WTC11 (cell line): ENCODE results near the gene SLC4A9. TPM values are rescaled to one million over a fixed set of nuclear protein-coding genes. Genes with fewer than 3 reads are reported as not detected.

Source experiments
- ATAC-seq: fragments of 200-7000 bp; cut with Tn5 transposase; 2 replicates; pipeline ENCODE4 v1.10.0; 2021; ENCODE audit warnings: mild to moderate bottlenecking, moderate library complexity
- CTCF ChIA-PET: fragments of 300-600 bp; sonication (Branson Sonifier 250); formaldehyde crosslinking; loops from one replicate; lab custom pipeline; 2021; ENCODE audit warnings: antibody characterized with exemption; lab: Charles Lee
- POLR2A ChIA-PET: fragments of 350-600 bp; sonication (Branson Sonifier 250); formaldehyde crosslinking; loops from one replicate; lab custom pipeline; 2021; ENCODE audit warnings: antibody characterized with exemption; lab: Charles Lee
- DNase-seq: peaks from one replicate; pipeline ENCODE4 v3.0.0; 2021; ENCODE audit warnings: low spot score
- H3K27ac Mint-ChIP-seq: 2 replicates; pipeline ENCODE4 v1.8.0; 2021; ENCODE audit warnings: mixed read lengths
- H3K27me3 Mint-ChIP-seq: 2 replicates; pipeline ENCODE4 v1.8.0; 2021; ENCODE audit warnings: low read depth, mild to moderate bottlenecking, moderate library complexity, mixed read lengths
- H3K36me3 Mint-ChIP-seq: 2 replicates; pipeline ENCODE4 v1.8.0; 2021; ENCODE audit warnings: mixed read lengths
- H3K4me1 Mint-ChIP-seq: 2 replicates; pipeline ENCODE4 v1.8.0; 2022; ENCODE audit warnings: mixed read lengths
- H3K4me3 Mint-ChIP-seq: 2 replicates; pipeline ENCODE4 v1.8.0; 2021; ENCODE audit warnings: mild to moderate bottlenecking, moderate library complexity, mixed read lengths
- H3K9me3 Mint-ChIP-seq: 2 replicates; pipeline ENCODE4 v1.8.0; 2021; ENCODE audit warnings: mixed read lengths
- ATF1 ChIP-seq: sonication (generic); formaldehyde crosslinking; IDR thresholded peaks from 2 replicates; pipeline ENCODE4 v1.8.1; 2023; ENCODE audit warnings: mild to moderate bottlenecking, moderate library complexity, missing genetic modification reagents
- CREB1 ChIP-seq: sonication (generic); formaldehyde crosslinking; IDR thresholded peaks from 2 replicates; pipeline ENCODE4 v1.8.0; 2023; ENCODE audit warnings: mild to moderate bottlenecking, missing genetic modification reagents
- E2F1 ChIP-seq: sonication (generic); formaldehyde crosslinking; IDR thresholded peaks from 2 replicates; pipeline ENCODE4 v1.8.0; 2022; ENCODE audit warnings: mild to moderate bottlenecking, missing genetic modification reagents
- MLX ChIP-seq: sonication (generic); formaldehyde crosslinking; IDR thresholded peaks from 2 replicates; pipeline ENCODE4 v1.8.1; 2023; ENCODE audit warnings: mild to moderate bottlenecking, missing genetic modification reagents, moderate library complexity
- MXD4 ChIP-seq: fragments of 250-450 bp; sonication (Bioruptor Pico); IDR thresholded peaks from 2 replicates; pipeline ENCODE4 v1.8.0; 2021; ENCODE audit warnings: mild to moderate bottlenecking, moderate library complexity, borderline replicate concordance
- SMAD3 ChIP-seq: sonication (generic); formaldehyde crosslinking; IDR thresholded peaks from 2 replicates; pipeline ENCODE4 v1.8.0; 2022; ENCODE audit warnings: missing genetic modification reagents, mild to moderate bottlenecking, borderline replicate concordance
- SOX15 ChIP-seq: fragments of 250-450 bp; sonication (Bioruptor Pico); IDR thresholded peaks from 2 replicates; pipeline ENCODE4 v1.9.0; 2021; ENCODE audit warnings: mild to moderate bottlenecking
- TCF7 ChIP-seq: sonication (generic); formaldehyde crosslinking; IDR thresholded peaks from 2 replicates; pipeline ENCODE4 v1.8.0; 2022; ENCODE audit warnings: mild to moderate bottlenecking, low read depth, missing genetic modification reagents, moderate library complexity
- ZNF121 ChIP-seq: sonication (generic); formaldehyde crosslinking; IDR thresholded peaks from 2 replicates; pipeline ENCODE4 v1.8.0; 2023; ENCODE audit warnings: missing genetic modification reagents
- ZNF416 ChIP-seq: fragments of 250-450 bp; sonication (Bioruptor Pico); IDR thresholded peaks from 2 replicates; pipeline ENCODE4 v1.9.0; 2021; ENCODE audit warnings: mild to moderate bottlenecking, inconsistent platforms
- total RNA-seq: library from RNA; stranded (reverse); gene quantifications from 3 replicates; pipeline ENCODE4 v1.2.3, GENCODE V29; 2021
- TF ChIP-seq, protein P1 (sequence below): fragments of 250-450 bp; sonication (Bioruptor Pico); IDR thresholded peaks from 2 replicates; pipeline ENCODE4 v1.9.0; 2021; ENCODE audit warnings: mild to moderate bottlenecking, borderline replicate concordance
- TF ChIP-seq, protein P2 (sequence below): sonication (generic); formaldehyde crosslinking; IDR thresholded peaks from 2 replicates; pipeline ENCODE4 v1.8.0; 2023; ENCODE audit warnings: missing genetic modification reagents, mild to moderate bottlenecking, borderline replicate concordance

The SLC4A9 gene
- total RNA-seq, 1 experiment from 2014 or later: 0.37 TPM

DNA sequence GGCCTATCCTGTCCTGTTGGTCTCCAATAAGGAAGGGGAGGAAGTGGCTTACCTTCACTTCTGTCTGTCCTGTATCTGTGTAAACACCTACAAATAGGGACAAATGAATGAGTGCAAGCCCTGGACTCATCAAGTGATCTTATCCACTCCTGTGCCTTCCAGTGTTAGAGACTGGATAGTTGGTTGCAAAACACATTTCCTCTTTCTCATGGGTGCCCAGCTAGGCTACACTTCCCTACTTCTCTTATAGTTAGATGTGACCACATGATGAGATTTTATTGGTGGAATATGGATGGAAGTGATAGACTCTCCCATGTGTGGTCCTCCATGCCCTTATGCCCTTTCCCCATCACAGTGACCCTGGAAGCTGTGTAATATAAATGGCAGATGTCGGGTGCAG lies 40.2 kb upstream of the SLC4A9 start (continued):
- TF ChIP-seq, protein P1, sequence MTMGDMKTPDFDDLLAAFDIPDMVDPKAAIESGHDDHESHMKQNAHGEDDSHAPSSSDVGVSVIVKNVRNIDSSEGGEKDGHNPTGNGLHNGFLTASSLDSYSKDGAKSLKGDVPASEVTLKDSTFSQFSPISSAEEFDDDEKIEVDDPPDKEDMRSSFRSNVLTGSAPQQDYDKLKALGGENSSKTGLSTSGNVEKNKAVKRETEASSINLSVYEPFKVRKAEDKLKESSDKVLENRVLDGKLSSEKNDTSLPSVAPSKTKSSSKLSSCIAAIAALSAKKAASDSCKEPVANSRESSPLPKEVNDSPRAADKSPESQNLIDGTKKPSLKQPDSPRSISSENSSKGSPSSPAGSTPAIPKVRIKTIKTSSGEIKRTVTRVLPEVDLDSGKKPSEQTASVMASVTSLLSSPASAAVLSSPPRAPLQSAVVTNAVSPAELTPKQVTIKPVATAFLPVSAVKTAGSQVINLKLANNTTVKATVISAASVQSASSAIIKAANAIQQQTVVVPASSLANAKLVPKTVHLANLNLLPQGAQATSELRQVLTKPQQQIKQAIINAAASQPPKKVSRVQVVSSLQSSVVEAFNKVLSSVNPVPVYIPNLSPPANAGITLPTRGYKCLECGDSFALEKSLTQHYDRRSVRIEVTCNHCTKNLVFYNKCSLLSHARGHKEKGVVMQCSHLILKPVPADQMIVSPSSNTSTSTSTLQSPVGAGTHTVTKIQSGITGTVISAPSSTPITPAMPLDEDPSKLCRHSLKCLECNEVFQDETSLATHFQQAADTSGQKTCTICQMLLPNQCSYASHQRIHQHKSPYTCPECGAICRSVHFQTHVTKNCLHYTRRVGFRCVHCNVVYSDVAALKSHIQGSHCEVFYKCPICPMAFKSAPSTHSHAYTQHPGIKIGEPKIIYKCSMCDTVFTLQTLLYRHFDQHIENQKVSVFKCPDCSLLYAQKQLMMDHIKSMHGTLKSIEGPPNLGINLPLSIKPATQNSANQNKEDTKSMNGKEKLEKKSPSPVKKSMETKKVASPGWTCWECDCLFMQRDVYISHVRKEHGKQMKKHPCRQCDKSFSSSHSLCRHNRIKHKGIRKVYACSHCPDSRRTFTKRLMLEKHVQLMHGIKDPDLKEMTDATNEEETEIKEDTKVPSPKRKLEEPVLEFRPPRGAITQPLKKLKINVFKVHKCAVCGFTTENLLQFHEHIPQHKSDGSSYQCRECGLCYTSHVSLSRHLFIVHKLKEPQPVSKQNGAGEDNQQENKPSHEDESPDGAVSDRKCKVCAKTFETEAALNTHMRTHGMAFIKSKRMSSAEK (CRISPR knock-in tag): no peak
- no peak for TF ChIP-seq ZNF416 (CRISPR knock-in tag)
- TF ChIP-seq MXD4 (CRISPR knock-in tag): no peak

DNA sequence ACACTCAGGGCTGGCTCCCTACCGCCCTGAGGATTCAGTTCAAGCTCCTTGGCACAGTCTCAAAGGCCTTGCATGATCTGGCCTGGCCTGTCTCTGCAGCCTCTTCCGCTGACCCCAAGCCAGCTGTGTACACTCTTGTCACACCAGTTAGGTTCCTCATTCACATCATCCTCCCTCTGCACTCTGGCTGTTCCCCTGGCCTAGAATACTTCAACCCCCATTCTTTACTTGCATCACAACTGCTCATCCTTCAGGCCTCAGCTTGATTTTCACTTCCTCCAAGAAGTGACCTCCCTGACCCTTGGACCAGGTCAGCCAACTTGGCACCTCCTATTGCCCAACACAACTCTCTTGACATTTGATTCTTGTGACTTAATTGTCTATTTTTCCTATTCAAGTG lies 38.2 kb upstream of the SLC4A9 start:
- TF ChIP-seq E2F1 (CRISPR knock-in tag) (no peak), SOX15 (CRISPR knock-in tag) (no peak), ZNF121 (no peak), TCF7 (no peak), MLX (CRISPR knock-in tag) (no peak), ATF1 (CRISPR knock-in tag) (no peak), SMAD3 (CRISPR knock-in tag) (no peak), CREB1 (CRISPR knock-in tag) (no peak)
- TF ChIP-seq, protein P2, sequence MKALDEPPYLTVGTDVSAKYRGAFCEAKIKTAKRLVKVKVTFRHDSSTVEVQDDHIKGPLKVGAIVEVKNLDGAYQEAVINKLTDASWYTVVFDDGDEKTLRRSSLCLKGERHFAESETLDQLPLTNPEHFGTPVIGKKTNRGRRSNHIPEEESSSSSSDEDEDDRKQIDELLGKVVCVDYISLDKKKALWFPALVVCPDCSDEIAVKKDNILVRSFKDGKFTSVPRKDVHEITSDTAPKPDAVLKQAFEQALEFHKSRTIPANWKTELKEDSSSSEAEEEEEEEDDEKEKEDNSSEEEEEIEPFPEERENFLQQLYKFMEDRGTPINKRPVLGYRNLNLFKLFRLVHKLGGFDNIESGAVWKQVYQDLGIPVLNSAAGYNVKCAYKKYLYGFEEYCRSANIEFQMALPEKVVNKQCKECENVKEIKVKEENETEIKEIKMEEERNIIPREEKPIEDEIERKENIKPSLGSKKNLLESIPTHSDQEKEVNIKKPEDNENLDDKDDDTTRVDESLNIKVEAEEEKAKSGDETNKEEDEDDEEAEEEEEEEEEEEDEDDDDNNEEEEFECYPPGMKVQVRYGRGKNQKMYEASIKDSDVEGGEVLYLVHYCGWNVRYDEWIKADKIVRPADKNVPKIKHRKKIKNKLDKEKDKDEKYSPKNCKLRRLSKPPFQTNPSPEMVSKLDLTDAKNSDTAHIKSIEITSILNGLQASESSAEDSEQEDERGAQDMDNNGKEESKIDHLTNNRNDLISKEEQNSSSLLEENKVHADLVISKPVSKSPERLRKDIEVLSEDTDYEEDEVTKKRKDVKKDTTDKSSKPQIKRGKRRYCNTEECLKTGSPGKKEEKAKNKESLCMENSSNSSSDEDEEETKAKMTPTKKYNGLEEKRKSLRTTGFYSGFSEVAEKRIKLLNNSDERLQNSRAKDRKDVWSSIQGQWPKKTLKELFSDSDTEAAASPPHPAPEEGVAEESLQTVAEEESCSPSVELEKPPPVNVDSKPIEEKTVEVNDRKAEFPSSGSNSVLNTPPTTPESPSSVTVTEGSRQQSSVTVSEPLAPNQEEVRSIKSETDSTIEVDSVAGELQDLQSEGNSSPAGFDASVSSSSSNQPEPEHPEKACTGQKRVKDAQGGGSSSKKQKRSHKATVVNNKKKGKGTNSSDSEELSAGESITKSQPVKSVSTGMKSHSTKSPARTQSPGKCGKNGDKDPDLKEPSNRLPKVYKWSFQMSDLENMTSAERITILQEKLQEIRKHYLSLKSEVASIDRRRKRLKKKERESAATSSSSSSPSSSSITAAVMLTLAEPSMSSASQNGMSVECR (CRISPR knock-in tag): no peak
- Mint-ChIP-seq H3K9me3 (peaks cover 5% of the 10 kb centered on the region; the same call in 1 of the 2 replicates), H3K4me3 (no peak overlapping the region), H3K27me3 (peaks cover 3% of the 10 kb centered on the region), H3K4me1 (no peaks in the 10 kb centered on the region), H3K36me3 (no peaks in the 10 kb centered on the region), H3K27ac (no peak overlapping the region)
- CTCF ChIA-PET: interaction anchor here (0.7 to 2.8 kb wide), 2 partner anchors 24 to 37 kb away, joined by 3 to 21 read pairs; partner anchors contain the start of gene HBEGF
- ATAC-seq (no peak), DNase-seq (no peak)
- POLR2A ChIA-PET: interaction anchor here (0.5 kb wide), 1 partner anchor 81 kb away, joined by 3 read pairs; no protein-coding TSS in a partner anchor
